Measurements from ENCODE around the gene FAM72A.
"Not testable (repeated sequence)": the region's sequence is repeated elsewhere in the genome, so short reads cannot be mapped to it uniquely, and the experiment has no call there.

DNA sequence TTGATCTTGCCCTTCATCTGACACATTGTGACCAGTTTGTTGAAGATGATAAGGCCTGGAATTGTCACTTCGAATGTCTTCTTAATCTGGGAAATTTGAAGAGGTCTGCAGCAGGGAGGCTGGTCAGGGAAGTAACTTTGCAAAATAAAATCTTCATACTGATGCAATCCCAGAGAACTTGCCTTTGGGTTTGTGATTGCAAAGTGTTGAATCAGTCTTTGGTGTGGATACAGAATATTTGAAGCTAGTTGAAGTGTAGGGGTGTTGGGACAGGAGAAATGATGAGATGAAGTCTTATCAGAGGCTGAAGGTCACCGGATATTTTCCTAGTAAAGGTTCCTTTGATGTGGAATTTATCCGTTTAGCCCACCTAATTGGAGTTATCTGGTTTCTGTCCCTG is 42.8 kb upstream of the FAM72A start:
- not testable (repeated sequence) for TF ChIP-seq ZNF274 (IDR thresholded peaks at IDR 0.05; ENCODE audit: low read depth, low read length); YY1 (IDR thresholded peaks at IDR 0.05; ENCODE audit: insufficient read depth, insufficient read length); SUZ12 (IDR thresholded peaks at IDR 0.05; ENCODE audit: extremely low read depth, insufficient read depth, insufficient read length)
